ENCODE data around the gene RNPEP. TPM values are rescaled to one million over a fixed set of nuclear protein-coding genes. Genes with fewer than 3 reads are reported as not detected.

Gene RNPEP
- total and polyA plus RNA-seq, 3 donors from 2014 or later, result 55.4 to 60.4 (median 58.1) TPM

GRCh38 chr1:202037706-202038296 lies 55.4 kb downstream of the RNPEP start:
- H3K4me3 ChIP-seq, result no peak overlapping the region
- no peak overlapping the region for H3K27ac ChIP-seq
- no peak for DNase-seq
- intact Hi-C loops (cut with DNase I; ENCODE audit: low total_unique reads), result no loop called here
- TF ChIP-seq POLR2A (IDR thresholded peaks at IDR 0.05) (no peak), CTCF (IDR thresholded peaks at IDR 0.05) (no peak)
- H3K4me1 ChIP-seq, result no peaks in the 10 kb centered on the region
- no peaks in the 10 kb centered on the region for H3K9me3 ChIP-seq
- WGBS, 2 donors, result 64 to 79% methylated on average over 4 of the region's 4 CpGs
- no peaks in the 10 kb centered on the region for H3K36me3 ChIP-seq (ENCODE audit: low read depth, missing control alignments)
- no peaks in the 10 kb centered on the region for H3K27me3 ChIP-seq

GRCh38 chr1:202038688-202039346 lies 56.4 kb downstream of the RNPEP start:
- Histone ChIP-seq H3K27ac (no peak overlapping the region), H3K27me3 (no peaks in the 10 kb centered on the region), H3K36me3 (ENCODE audit: low read depth, missing control alignments) (no peaks in the 10 kb centered on the region), H3K4me1 (no peaks in the 10 kb centered on the region), H3K4me3 (no peak overlapping the region), H3K9me3 (no peaks in the 10 kb centered on the region)
- intact Hi-C loops (cut with DNase I; ENCODE audit: low total_unique reads), result no loop called here
- TF ChIP-seq POLR2A (IDR thresholded peaks at IDR 0.05), result no peak
- no peak for TF ChIP-seq CTCF (IDR thresholded peaks at IDR 0.05)
- WGBS, 2 donors, result 96% methylated on average over 2 of the region's 2 CpGs
- no peak for DNase-seq

- TF ChIP-seq CTCF (IDR thresholded peaks at IDR 0.05) (no peak), POLR2A (IDR thresholded peaks at IDR 0.05) (no peak)
- Histone ChIP-seq H3K9me3 (no peaks in the 10 kb centered on the region), H3K4me1 (no peaks in the 10 kb centered on the region), H3K36me3 (ENCODE audit: low read depth, missing control alignments) (no peaks in the 10 kb centered on the region), H3K27ac (no peak overlapping the region), H3K27me3 (no peaks in the 10 kb centered on the region), H3K4me3 (no peak overlapping the region)
- WGBS, 2 donors, result 96 to 100% methylated on average over 2 of the region's 2 CpGs
- DNase-seq, result no peak
- intact Hi-C loops (cut with DNase I; ENCODE audit: low total_unique reads), result no loop called here
Observed at GRCh38 chr1:202045705-202046104, 63.3 kb downstream of the RNPEP start.

- no peak for TF ChIP-seq CTCF (IDR thresholded peaks at IDR 0.05)
- no peak for TF ChIP-seq POLR2A (IDR thresholded peaks at IDR 0.05)
- no peaks in the 10 kb centered on the region for H3K9me3 ChIP-seq
- H3K4me1 ChIP-seq, result no peaks in the 10 kb centered on the region
- WGBS, 2 donors, result 100% methylated on average over 3 of the region's 3 CpGs; no CpG with 5 or more reads in 1 of the 2 donors
- H3K27me3 ChIP-seq, result no peaks in the 10 kb centered on the region
- H3K27ac ChIP-seq, result no peak overlapping the region
- no peak overlapping the region for H3K4me3 ChIP-seq
- intact Hi-C loops (cut with DNase I; ENCODE audit: low total_unique reads), result no loop called here
- DNase-seq, result no peak
- H3K36me3 ChIP-seq (ENCODE audit: low read depth, missing control alignments), result no peaks in the 10 kb centered on the region
Observed at GRCh38 chr1:202046227-202046626, 63.8 kb downstream of the RNPEP start.
